ENCODE results near the gene KIF19.

KIF19 gene

GRCh38 chr17:74289688-74290087 lies 36.3 kb upstream of the KIF19 start:
- peaks cover 5% of the 10 kb centered on the region; the same call in 1 of the 2 replicates for H3K4me1 ChIP-seq (ENCODE audit: control insufficient read depth, insufficient read depth, low read length)
- no peaks in the 10 kb centered on the region for H3K27me3 ChIP-seq (ENCODE audit: control insufficient read depth, insufficient read depth, low read length)
- no peaks in the 10 kb centered on the region for H3K9me3 ChIP-seq (ENCODE audit: control insufficient read depth, insufficient read depth, low read length)
- H3K36me3 ChIP-seq (ENCODE audit: control insufficient read depth, insufficient read depth, low read length) = no peaks in the 10 kb centered on the region
- no peak overlapping the region for H3K9ac ChIP-seq (ENCODE audit: low read depth, low read length)
- H3K27ac ChIP-seq (ENCODE audit: low read depth, low read length) = no peak overlapping the region
- H3K4me3 ChIP-seq (ENCODE audit: low read depth, low read length) = no peak overlapping the region

DNA sequence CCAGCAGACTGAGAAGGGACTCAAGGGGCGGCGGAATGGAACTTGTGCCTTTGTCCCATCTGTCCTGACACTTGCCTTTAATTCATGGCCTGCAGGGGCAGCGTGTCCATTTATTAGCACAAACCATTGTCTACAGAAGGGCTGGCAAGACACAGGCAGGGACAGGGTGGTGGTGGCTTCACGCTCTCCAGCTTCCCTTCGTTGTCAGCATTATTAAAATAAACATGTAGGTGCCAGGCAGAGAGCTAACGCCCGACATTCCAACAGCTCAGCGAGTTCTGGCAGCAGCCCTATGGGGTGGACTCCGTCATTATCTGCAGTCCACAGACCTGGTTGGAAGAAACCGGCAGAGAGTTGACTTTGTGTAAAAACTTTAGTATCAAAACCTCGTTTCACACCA lies 35.7 kb upstream of the KIF19 start:
- no peak overlapping the region for H3K27ac ChIP-seq (ENCODE audit: low read depth, low read length)

GRCh38 chr17:74292495-74292894 lies 33.5 kb upstream of the KIF19 start:
- H3K9ac ChIP-seq (ENCODE audit: low read depth, low read length) = no peak overlapping the region
- H3K27ac ChIP-seq (ENCODE audit: low read depth, low read length) = no peak overlapping the region
- H3K9me3 ChIP-seq (ENCODE audit: control insufficient read depth, insufficient read depth, low read length) = no peaks in the 10 kb centered on the region
- H3K36me3 ChIP-seq (ENCODE audit: control insufficient read depth, insufficient read depth, low read length) = no peaks in the 10 kb centered on the region
- H3K27me3 ChIP-seq (ENCODE audit: control insufficient read depth, insufficient read depth, low read length) = no peaks in the 10 kb centered on the region
- no peaks in the 10 kb centered on the region for H3K4me1 ChIP-seq (ENCODE audit: control insufficient read depth, insufficient read depth, low read length)
- no peak overlapping the region for H3K4me3 ChIP-seq (ENCODE audit: low read depth, low read length)

More for the DNA sequence above, 35.7 kb upstream of the KIF19 start:
- Histone ChIP-seq H3K27me3 (ENCODE audit: control insufficient read depth, insufficient read depth, low read length) (no peaks in the 10 kb centered on the region), H3K9me3 (ENCODE audit: control insufficient read depth, insufficient read depth, low read length) (no peaks in the 10 kb centered on the region), H3K36me3 (ENCODE audit: control insufficient read depth, insufficient read depth, low read length) (no peaks in the 10 kb centered on the region), H3K4me1 (ENCODE audit: control insufficient read depth, insufficient read depth, low read length) (no peaks in the 10 kb centered on the region), H3K4me3 (ENCODE audit: low read depth, low read length) (no peak overlapping the region), H3K9ac (ENCODE audit: low read depth, low read length) (no peak overlapping the region)

DNA sequence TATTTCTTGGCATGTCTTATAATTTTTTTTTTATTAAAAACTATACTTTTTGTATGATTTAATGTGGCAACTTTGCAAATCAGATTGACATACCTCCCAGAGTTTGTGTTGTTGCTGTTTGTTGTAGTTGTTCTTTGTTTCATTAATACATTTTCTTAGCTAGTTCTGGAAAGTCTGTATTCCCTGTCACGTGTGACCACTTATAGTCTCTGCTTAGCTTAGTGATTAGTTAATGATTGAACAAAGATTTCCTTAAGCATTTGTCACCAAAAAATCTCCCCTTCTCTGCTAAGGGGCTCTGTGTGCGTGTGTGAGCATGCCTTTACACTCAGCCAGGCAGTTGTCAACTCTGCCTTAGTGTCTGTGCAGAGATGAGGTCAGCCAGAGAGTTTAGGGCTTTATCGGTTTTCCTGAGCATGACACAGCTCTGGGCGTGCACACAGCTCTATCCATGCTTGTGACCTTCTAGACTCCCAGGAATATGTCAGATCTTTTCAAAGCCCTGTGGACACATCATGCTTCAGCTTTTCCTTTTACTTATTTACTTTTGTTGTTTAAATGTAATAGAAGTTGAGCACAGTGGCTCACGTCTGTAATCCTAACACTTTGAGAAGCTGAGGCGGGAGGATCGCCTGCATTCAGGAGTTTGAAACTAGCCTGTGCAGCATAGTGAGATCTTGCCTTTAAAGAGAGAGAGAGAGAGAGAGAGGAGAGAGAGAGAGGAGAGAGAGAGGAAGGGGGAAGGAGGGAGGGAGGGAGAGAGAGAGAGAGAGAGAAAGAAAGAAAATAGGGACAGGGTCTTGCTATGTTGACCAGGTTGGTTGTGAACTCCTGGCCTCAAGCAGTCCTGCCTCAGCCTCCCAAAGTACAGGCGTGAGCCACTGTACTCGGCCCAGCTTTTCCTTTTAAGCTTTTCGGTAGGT lies 30.1 kb upstream of the KIF19 start:
- H3K27ac ChIP-seq (ENCODE audit: low read depth, low read length) = no peak overlapping the region
- H3K27me3 ChIP-seq (ENCODE audit: control insufficient read depth, insufficient read depth, low read length) = no peaks in the 10 kb centered on the region
- H3K9ac ChIP-seq (ENCODE audit: low read depth, low read length) = no peak overlapping the region
- no peak overlapping the region for H3K4me3 ChIP-seq (ENCODE audit: low read depth, low read length)
- H3K9me3 ChIP-seq (ENCODE audit: control insufficient read depth, insufficient read depth, low read length) = no peaks in the 10 kb centered on the region
- no peaks in the 10 kb centered on the region for H3K36me3 ChIP-seq (ENCODE audit: control insufficient read depth, insufficient read depth, low read length)
- no peaks in the 10 kb centered on the region for H3K4me1 ChIP-seq (ENCODE audit: control insufficient read depth, insufficient read depth, low read length)

DNA sequence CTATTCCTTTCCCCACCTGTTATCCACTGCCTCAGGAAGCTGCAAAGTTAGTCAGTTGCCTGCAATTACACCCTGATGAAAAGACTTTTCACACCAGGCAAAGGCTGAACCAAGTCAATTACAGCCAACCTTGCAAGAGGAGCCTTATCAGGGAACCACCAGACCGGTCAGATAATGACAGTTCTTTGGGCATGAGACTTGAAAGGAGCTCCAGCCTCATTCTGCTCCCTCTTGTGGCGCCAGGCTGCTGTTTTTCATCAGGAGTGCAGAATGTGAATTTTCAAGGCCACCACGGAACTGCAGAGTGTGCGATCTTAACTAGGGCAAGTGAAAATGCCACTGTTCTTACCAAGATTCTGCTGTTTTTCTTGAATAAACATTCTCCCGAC lies 29.5 kb upstream of the KIF19 start:
- Histone ChIP-seq H3K4me1 (ENCODE audit: control insufficient read depth, insufficient read depth, low read length) (no peaks in the 10 kb centered on the region), H3K9me3 (ENCODE audit: control insufficient read depth, insufficient read depth, low read length) (no peaks in the 10 kb centered on the region), H3K4me3 (ENCODE audit: low read depth, low read length) (no peak overlapping the region), H3K27ac (ENCODE audit: low read depth, low read length) (no peak overlapping the region), H3K9ac (ENCODE audit: low read depth, low read length) (no peak overlapping the region), H3K27me3 (ENCODE audit: control insufficient read depth, insufficient read depth, low read length) (no peaks in the 10 kb centered on the region), H3K36me3 (ENCODE audit: control insufficient read depth, insufficient read depth, low read length) (no peaks in the 10 kb centered on the region)

- H3K9ac ChIP-seq (ENCODE audit: low read depth, low read length) = no peak overlapping the region
- no peaks in the 10 kb centered on the region for H3K4me1 ChIP-seq (ENCODE audit: control insufficient read depth, insufficient read depth, low read length)
- no peaks in the 10 kb centered on the region for H3K36me3 ChIP-seq (ENCODE audit: control insufficient read depth, insufficient read depth, low read length)
- H3K9me3 ChIP-seq (ENCODE audit: control insufficient read depth, insufficient read depth, low read length) = no peaks in the 10 kb centered on the region
- H3K4me3 ChIP-seq (ENCODE audit: low read depth, low read length) = no peak overlapping the region
- H3K27ac ChIP-seq (ENCODE audit: low read depth, low read length) = no peak overlapping the region
- H3K27me3 ChIP-seq (ENCODE audit: control insufficient read depth, insufficient read depth, low read length) = no peaks in the 10 kb centered on the region
These were observed 28.1 kb upstream of the KIF19 start for GRCh38 chr17:74297941-74298340.

- H3K9me3 ChIP-seq (ENCODE audit: control insufficient read depth, insufficient read depth, low read length) = no peaks in the 10 kb centered on the region
- no peaks in the 10 kb centered on the region for H3K4me1 ChIP-seq (ENCODE audit: control insufficient read depth, insufficient read depth, low read length)
- H3K27ac ChIP-seq (ENCODE audit: low read depth, low read length) = no peak overlapping the region
- H3K9ac ChIP-seq (ENCODE audit: low read depth, low read length) = no peak overlapping the region
- no peak overlapping the region for H3K4me3 ChIP-seq (ENCODE audit: low read depth, low read length)
- no peaks in the 10 kb centered on the region for H3K36me3 ChIP-seq (ENCODE audit: control insufficient read depth, insufficient read depth, low read length)
- no peaks in the 10 kb centered on the region for H3K27me3 ChIP-seq (ENCODE audit: control insufficient read depth, insufficient read depth, low read length)
These were observed 27.2 kb upstream of the KIF19 start for GRCh38 chr17:74298778-74299177.

DNA sequence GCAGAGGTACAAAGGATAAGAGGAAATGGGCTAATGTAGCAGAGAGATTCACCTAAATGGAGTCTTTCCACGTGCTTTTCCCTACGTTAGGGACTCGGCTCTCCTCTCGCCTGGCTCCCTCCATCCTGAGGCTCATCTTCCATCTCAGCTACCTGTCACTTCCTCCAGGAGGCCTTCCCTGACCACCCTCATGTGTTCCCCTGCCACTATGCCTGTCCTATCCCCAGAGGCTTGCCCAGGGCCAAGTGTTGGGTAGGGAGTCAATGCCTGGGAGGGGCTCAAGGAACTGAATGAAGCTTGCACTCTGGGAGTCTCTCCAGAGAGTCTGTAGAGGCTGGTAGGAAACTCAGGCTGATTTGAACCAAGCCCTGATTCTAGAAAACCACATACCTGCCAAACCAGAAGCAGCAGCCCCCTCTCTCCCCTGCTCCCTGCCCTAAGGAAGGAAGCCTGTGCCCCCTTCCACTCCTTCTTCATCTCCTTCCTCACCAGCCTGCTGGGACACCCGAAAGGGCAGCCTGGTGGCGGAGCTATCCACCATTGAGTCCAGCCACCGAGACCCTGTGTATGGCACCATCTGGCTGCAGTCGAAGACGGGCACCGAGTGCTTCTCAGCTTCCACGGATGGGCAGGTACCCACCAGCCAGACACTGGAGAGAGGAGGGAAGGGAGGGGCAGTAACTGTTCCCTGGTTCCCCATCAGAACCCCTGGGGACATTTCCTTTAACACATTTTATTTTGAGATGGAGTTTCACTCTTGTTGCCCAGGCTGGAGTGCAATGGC lies 26.6 kb upstream of the KIF19 start:
- H3K27me3 ChIP-seq (ENCODE audit: control insufficient read depth, insufficient read depth, low read length) = no peaks in the 10 kb centered on the region

DNA sequence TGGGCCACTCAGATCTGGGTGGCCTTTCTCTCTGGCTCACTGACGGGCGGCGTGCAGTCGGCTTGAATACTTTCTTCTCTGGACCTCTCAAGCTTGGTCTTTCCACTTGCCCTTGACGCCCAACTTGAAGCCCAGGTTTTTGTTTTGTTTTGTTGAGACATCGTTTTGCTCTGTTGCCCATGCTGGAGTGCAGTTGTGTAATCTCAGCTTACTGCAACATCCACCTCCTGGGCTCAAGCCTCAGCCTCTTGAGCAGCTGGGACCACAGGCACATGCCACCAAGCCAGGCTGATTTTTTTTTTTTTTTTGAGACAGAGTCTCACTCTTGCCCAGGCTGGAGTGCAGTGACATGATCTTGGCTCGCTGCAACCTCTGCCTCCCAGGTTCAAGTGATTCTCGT lies 22.7 kb upstream of the KIF19 start:
- H3K27ac ChIP-seq (ENCODE audit: low read depth, low read length) = no peak overlapping the region
- H3K27me3 ChIP-seq (ENCODE audit: control insufficient read depth, insufficient read depth, low read length) = no peaks in the 10 kb centered on the region
- no peaks in the 10 kb centered on the region for H3K9me3 ChIP-seq (ENCODE audit: control insufficient read depth, insufficient read depth, low read length)
- no peak overlapping the region for H3K4me3 ChIP-seq (ENCODE audit: low read depth, low read length)
- H3K9ac ChIP-seq (ENCODE audit: low read depth, low read length) = no peak overlapping the region
- no peaks in the 10 kb centered on the region for H3K4me1 ChIP-seq (ENCODE audit: control insufficient read depth, insufficient read depth, low read length)
- H3K36me3 ChIP-seq (ENCODE audit: control insufficient read depth, insufficient read depth, low read length) = no peaks in the 10 kb centered on the region

More for the DNA sequence above, 26.6 kb upstream of the KIF19 start:
- H3K4me3 ChIP-seq (ENCODE audit: low read depth, low read length) = no peak overlapping the region
- no peak overlapping the region for H3K27ac ChIP-seq (ENCODE audit: low read depth, low read length)
- H3K36me3 ChIP-seq (ENCODE audit: control insufficient read depth, insufficient read depth, low read length) = no peaks in the 10 kb centered on the region
- no peaks in the 10 kb centered on the region for H3K4me1 ChIP-seq (ENCODE audit: control insufficient read depth, insufficient read depth, low read length)
- no peaks in the 10 kb centered on the region for H3K9me3 ChIP-seq (ENCODE audit: control insufficient read depth, insufficient read depth, low read length)
- no peak overlapping the region for H3K9ac ChIP-seq (ENCODE audit: low read depth, low read length)

DNA sequence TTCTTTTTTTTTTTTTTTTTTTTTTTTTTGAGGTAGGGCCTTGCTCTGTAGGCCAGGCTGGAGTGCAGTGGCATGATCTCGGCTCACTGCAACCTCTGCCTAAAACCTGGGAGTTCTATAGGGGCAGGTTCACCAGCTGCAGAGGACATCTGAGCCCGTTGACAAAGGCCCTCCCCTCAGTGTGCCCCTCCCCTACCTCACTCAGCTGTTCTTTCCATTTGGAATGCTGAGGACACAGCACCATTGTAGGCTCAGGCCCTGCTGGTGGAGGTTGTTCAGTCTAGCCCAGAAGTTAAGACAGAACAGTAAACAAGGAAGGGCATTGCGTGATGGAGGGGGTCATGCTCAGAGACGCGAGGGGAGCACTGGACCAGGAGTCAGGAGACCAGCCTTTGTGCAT lies 21.8 kb upstream of the KIF19 start:
- Histone ChIP-seq H3K27ac (ENCODE audit: low read depth, low read length) (no peak overlapping the region), H3K9me3 (ENCODE audit: control insufficient read depth, insufficient read depth, low read length) (no peaks in the 10 kb centered on the region), H3K9ac (ENCODE audit: low read depth, low read length) (no peak overlapping the region), H3K36me3 (ENCODE audit: control insufficient read depth, insufficient read depth, low read length) (no peaks in the 10 kb centered on the region), H3K4me1 (ENCODE audit: control insufficient read depth, insufficient read depth, low read length) (no peaks in the 10 kb centered on the region), H3K27me3 (ENCODE audit: control insufficient read depth, insufficient read depth, low read length) (no peaks in the 10 kb centered on the region), H3K4me3 (ENCODE audit: low read depth, low read length) (no peak overlapping the region)
